GM23248 (cell line): ENCODE data around the gene CSRNP2. TPM values are rescaled to one million over a fixed set of nuclear protein-coding genes. Genes with fewer than 3 reads are reported as not detected.

Source experiments
- DNase-seq: peaks from one replicate; pipeline ENCODE4 v3.0.0-alpha.2; 2015
- H2AFZ ChIP-seq: fragments of 200-600 bp; sonication (generic); 2 replicates; pipeline ENCODE4 v1.6.1; 2016; ENCODE audit warnings: antibody characterized with exemption
- H3F3A ChIP-seq: fragments of 200-600 bp; sonication (generic); 2 replicates; pipeline ENCODE4 v1.6.1; 2016; ENCODE audit warnings: mild to moderate bottlenecking, antibody characterized with exemption, mixed run types; ENCODE audit not compliant: insufficient read depth
- H3K27ac ChIP-seq: fragments of 200-600 bp; sonication (generic); 2 replicates; pipeline ENCODE4 v1.5.1; 2016; ENCODE audit warnings: mild to moderate bottlenecking
- H3K27me3 ChIP-seq: fragments of 200-600 bp; sonication (generic); replicated peaks from 2 replicates; pipeline ENCODE4 v1.6.1; 2016; ENCODE audit warnings: mild to moderate bottlenecking; ENCODE audit not compliant: insufficient read depth
- H3K36me3 ChIP-seq: fragments of 200-600 bp; sonication (generic); 2 replicates; pipeline ENCODE4 v1.6.1; 2016; ENCODE audit warnings: low read depth, mild to moderate bottlenecking
- H3K4me1 ChIP-seq: fragments of 200-600 bp; sonication (generic); 2 replicates; pipeline ENCODE4 v1.6.1; 2016; ENCODE audit warnings: mild to moderate bottlenecking; ENCODE audit not compliant: insufficient read depth
- H3K4me2 ChIP-seq: fragments of 200-600 bp; sonication (generic); one replicate; pipeline ENCODE4 v1.6.1; 2016; ENCODE audit warnings: mild to moderate bottlenecking; ENCODE audit not compliant: unreplicated experiment
- H3K4me3 ChIP-seq: fragments of 200-600 bp; sonication (generic); 2 replicates; pipeline ENCODE4 v1.5.1; 2016; ENCODE audit warnings: mild to moderate bottlenecking
- H3K79me2 ChIP-seq: fragments of 200-600 bp; sonication (generic); 2 replicates; pipeline ENCODE4 v1.6.1; 2016; ENCODE audit warnings: mild to moderate bottlenecking; ENCODE audit not compliant: insufficient read depth
- H3K9ac ChIP-seq: fragments of 200-600 bp; sonication (generic); 2 replicates; pipeline ENCODE4 v1.6.1; 2016; ENCODE audit warnings: mild to moderate bottlenecking
- H3K9me2 ChIP-seq: fragments of 200-600 bp; sonication (generic); 2 replicates; pipeline ENCODE4 v1.6.1; 2016; ENCODE audit warnings: mixed run types, mild to moderate bottlenecking, moderate library complexity; ENCODE audit not compliant: insufficient read depth
- H3K9me3 ChIP-seq: fragments of 200-600 bp; sonication (generic); one replicate; pipeline ENCODE4 v1.6.1; 2017; ENCODE audit warnings: low read depth
- H4K20me1 ChIP-seq: fragments of 200-600 bp; sonication (generic); 2 replicates; pipeline ENCODE4 v1.6.0; 2016; ENCODE audit not compliant: insufficient read depth
- EZH2 ChIP-seq: fragments of 200-600 bp; sonication (generic); IDR thresholded peaks from 2 replicates; pipeline ENCODE4 v1.6.1; 2018; ENCODE audit warnings: antibody characterized with exemption, mild to moderate bottlenecking; ENCODE audit not compliant: insufficient read depth, poor library complexity, severe bottlenecking
- EZH2phosphoT487 ChIP-seq: fragments of 200-600 bp; sonication (generic); IDR thresholded peaks from 2 replicates; pipeline ENCODE4 v1.6.1; 2018; ENCODE audit warnings: antibody characterized with exemption, moderate library complexity, mild to moderate bottlenecking, low read depth; ENCODE audit not compliant: insufficient read depth
- WGBS, 2 experiments: methylation state at CpG; one replicate each; pipeline ENCODE4 v1.1.6; 2015 to 2017; ENCODE audit warnings: low lambda C conversion rate in 2 of 2, low coverage in 1 of 2; ENCODE audit errors: missing lambda C conversion rate in 2 of 2; 5-methylcytosine and 5-hydroxymethylcytosine counted together
- in situ Hi-C: fragments of 300-500 bp; cut with MboI; formaldehyde crosslinking; loops from 2 replicates; pipeline ENCODE4 v1.15.0; 2020
- polyA plus RNA-seq: library from polyadenylated mRNA; unstranded; fragments of >200 nt; fragmentation: Nextera tagmentation; extraction: Ambion mirVana; gene quantifications from 2 replicates; pipeline ENCODE4 v1.2.1, GENCODE V29; 2016
- total RNA-seq: library from RNA; depleted of rRNA; stranded (reverse); fragments of >200 nt; shearing (Covaris generic); gene quantifications from 2 replicates; pipeline ENCODE4 v1.2.3, GENCODE V29; 2014

Gene CSRNP2
- total and polyA plus RNA-seq, 2 experiments from 2014 or later = 15.1 to 22.0 TPM

DNA sequence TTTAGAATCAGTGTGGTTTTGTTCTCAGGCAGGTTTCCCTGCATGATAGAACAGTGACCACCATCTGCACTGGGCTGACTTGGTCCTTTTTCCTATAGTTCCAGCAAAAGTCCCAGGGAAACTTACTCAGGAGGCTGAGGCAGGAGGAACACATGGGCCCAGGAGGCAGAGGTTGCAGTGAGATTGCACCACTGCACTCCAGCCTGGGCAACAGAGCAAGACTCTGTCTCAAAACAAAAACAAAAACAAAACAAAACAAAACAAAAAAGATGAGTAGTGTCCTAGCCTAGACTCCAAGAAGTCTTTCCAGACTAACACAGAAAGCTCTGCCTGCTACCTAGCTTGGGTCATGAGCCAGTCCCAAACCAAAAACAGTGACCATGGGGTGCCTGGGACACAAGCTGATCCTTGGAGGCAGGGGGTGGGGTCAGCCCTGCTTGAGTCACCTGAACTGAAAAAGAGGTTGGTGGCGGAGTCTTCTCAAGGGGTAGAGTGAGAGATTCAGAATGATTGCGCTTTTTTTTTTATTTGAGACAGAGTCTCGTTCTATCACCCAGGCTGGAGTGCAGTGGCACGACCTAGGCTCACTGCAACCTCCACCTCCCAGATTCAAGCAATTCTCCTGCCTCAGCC, 49.8 kb downstream of the CSRNP2 start:
- Histone ChIP-seq H3K9ac (no peak overlapping the region), H3K9me3 (no peaks in the 10 kb centered on the region), H3K36me3 (no peaks in the 10 kb centered on the region), H3F3A (0 out of 2 replicates have a peak, but pooled peaks cover 7% of the 10 kb centered on the region), H3K27ac (no peak overlapping the region), H3K4me2 (no peak overlapping the region), H2AFZ (no peak overlapping the region), H3K27me3 (no peaks in the 10 kb centered on the region), H3K4me1 (no peaks in the 10 kb centered on the region; the same call in 1 of the 2 replicates), H3K9me2 (no peaks in the 10 kb centered on the region), H4K20me1 (no peaks in the 10 kb centered on the region), H3K79me2 (no peaks in the 10 kb centered on the region), H3K4me3 (no peak overlapping the region)
- TF ChIP-seq EZH2phosphoT487 = no peak
- TF ChIP-seq EZH2 = no peak
- DNase-seq = no peak
- in situ Hi-C loops = no loop called here
- WGBS, 2 experiments = 98 to 100% methylated on average over 4 of the region's 4 CpGs

DNA sequence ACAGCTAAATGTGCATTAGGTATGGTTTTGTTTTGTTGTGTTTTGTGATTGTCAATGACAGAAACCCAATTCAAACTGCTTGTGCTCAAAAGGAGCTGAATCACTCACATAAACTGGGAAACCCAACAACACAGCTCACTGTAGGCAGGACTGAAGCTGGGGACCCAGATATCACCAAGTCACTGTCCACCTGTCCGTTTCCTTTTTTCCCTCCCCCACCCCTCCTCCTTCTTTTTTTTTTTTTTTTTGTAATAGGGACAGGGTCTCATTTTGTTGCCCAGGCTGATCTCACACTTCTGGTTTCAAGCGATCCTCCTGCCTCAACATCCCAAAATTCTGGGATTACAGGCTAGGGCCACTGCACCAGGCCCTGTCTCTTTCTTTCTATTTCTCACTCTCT, 50.3 kb downstream of the CSRNP2 start:
- no peaks in the 10 kb centered on the region for H3K36me3 ChIP-seq
- 50% methylated on average over 2 of the region's 2 CpGs for WGBS, 2 experiments
- no peak overlapping the region for H2AFZ ChIP-seq
- TF ChIP-seq EZH2phosphoT487 (no peak), EZH2 (no peak)
- H3K9ac ChIP-seq = no peak overlapping the region
- no peak overlapping the region for H3K4me2 ChIP-seq
- H3K4me3 ChIP-seq = no peak overlapping the region
- H3K9me2 ChIP-seq = no peaks in the 10 kb centered on the region
- H3K27ac ChIP-seq = no peak overlapping the region
- H3K27me3 ChIP-seq = no peaks in the 10 kb centered on the region
- H4K20me1 ChIP-seq = no peaks in the 10 kb centered on the region
- H3K79me2 ChIP-seq = no peaks in the 10 kb centered on the region
- H3F3A ChIP-seq = 0 out of 2 replicates have a peak, but pooled peaks cover 1% of the 10 kb centered on the region
- no peak for DNase-seq
- in situ Hi-C loops = no loop called here
- no peaks in the 10 kb centered on the region for H3K9me3 ChIP-seq
- no peaks in the 10 kb centered on the region for H3K4me1 ChIP-seq

DNA sequence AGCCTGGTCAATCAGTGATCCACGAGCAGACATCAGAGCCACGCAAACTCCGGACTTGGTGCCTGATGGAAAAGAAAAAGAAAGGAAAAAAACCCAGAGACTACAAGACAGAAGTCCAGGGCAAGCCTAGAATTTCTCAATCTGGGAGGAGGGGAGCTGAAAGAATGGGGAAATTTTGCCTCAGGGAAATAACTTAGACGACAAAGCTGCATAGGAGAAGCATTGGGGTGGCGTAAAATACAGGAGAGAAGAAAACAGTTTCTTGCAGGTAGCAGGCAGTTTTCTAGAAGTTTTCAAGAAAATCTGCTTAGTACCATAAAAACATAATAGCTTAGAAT, 54.6 kb downstream of the CSRNP2 start:
- Histone ChIP-seq H4K20me1 (no peaks in the 10 kb centered on the region), H3K9ac (no peak overlapping the region), H3K27ac (no peak overlapping the region), H3K27me3 (no peaks in the 10 kb centered on the region), H3K4me1 (peaks cover 11% of the 10 kb centered on the region), H2AFZ (peak overlapping the region; percentile 62), H3K9me2 (no peaks in the 10 kb centered on the region), H3K79me2 (peaks cover 12% of the 10 kb centered on the region), H3K4me3 (no peak overlapping the region), H3K9me3 (no peaks in the 10 kb centered on the region), H3F3A (peaks cover 19% of the 10 kb centered on the region), H3K4me2 (peak overlapping the region; percentile 23), H3K36me3 (no peaks in the 10 kb centered on the region)
- TF ChIP-seq EZH2 = no peak
- no peak for TF ChIP-seq EZH2phosphoT487
- in situ Hi-C loops = no loop called here
- DNase-seq = peak; percentile 45
- 48 to 54% methylated on average over 5 of the region's 5 CpGs for WGBS, 2 experiments

DNA sequence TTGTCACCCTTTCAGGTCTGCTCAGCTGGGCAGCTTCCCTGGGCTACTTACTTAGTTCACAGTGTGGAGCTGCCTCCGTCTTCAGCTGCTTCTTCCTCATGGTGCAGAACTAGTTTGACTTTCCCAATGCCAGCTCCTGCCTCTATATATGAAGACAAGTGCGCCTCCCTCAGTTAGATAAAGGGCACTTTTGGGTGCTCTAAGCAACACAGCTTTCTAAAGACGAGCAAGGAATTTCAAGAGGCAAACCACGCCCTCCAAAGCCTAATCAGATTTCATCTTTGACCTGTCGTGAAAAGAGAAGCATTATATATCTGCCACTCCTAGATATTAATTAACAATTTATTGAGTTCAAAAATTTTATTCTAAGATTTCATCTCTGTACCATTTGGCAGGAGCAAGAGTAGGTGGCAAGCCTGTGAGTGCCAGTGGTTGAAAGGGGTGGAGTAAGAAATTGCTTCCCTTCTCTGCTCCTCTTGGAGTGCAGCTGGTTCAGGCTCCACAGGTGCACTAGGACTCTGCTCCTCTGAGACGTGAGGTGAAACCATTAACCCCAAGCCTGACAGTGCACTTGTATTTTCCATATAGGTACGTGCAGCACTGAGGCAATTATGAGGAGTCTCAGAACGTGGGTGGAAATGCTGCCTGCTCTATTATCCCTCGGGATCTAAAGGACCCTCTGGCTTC, 55.1 kb downstream of the CSRNP2 start:
- Histone ChIP-seq H3K9ac (no peak overlapping the region), H3K4me3 (no peak overlapping the region), H4K20me1 (no peaks in the 10 kb centered on the region), H3K9me2 (no peaks in the 10 kb centered on the region), H3K79me2 (peaks cover 17% of the 10 kb centered on the region), H3K9me3 (no peaks in the 10 kb centered on the region), H3K27ac (no peak overlapping the region), H3K36me3 (no peaks in the 10 kb centered on the region), H3K4me1 (peaks cover 15% of the 10 kb centered on the region), H3K27me3 (no peaks in the 10 kb centered on the region), H3F3A (peaks cover 24% of the 10 kb centered on the region), H2AFZ (peak overlapping the region; percentile 62), H3K4me2 (peak overlapping the region; percentile 23)
- TF ChIP-seq EZH2 (no peak), EZH2phosphoT487 (no peak)
- 9 to 10% methylated on average over 9 of the region's 9 CpGs for WGBS, 2 experiments
- DNase-seq = peak; percentile 77
- in situ Hi-C loops = no loop called here
